BLaER1 treated with 17β-estradiol and CSF1 and Interleukin-3, amounts not matched to agents 10 nM and 100 nM (cell line): ENCODE data around the gene JAG1.

Experiments
- H3K27ac ChIP-seq, 11 experiments: shearing (Covaris generic); formaldehyde crosslinking; 2 replicates each; pipeline ENCODE4 v1.8.1; 2022
- H3K27me3 ChIP-seq, 11 experiments: shearing (Covaris generic); formaldehyde crosslinking; 2 replicates each; pipeline ENCODE4 v1.8.1; 2022
- H3K36me3 ChIP-seq, 11 experiments: shearing (Covaris generic); formaldehyde crosslinking; 2 replicates each; pipeline ENCODE4 v1.8.1; 2022
- H3K4me1 ChIP-seq, 10 experiments: shearing (Covaris generic); formaldehyde crosslinking; 2 replicates each; pipeline ENCODE4 v1.8.1; 2022
- H3K4me2 ChIP-seq, 11 experiments: shearing (Covaris generic); formaldehyde crosslinking; 2 replicates each; pipeline ENCODE4 v1.8.1; 2022
- H3K4me3 ChIP-seq, 10 experiments: shearing (Covaris generic); formaldehyde crosslinking; 2 replicates each; pipeline ENCODE4 v1.8.1; 2022
- H3K9ac ChIP-seq, 11 experiments: shearing (Covaris generic); formaldehyde crosslinking; 2 replicates each; pipeline ENCODE4 v1.8.1; 2022
- H3K9me3 ChIP-seq, 11 experiments: shearing (Covaris generic); formaldehyde crosslinking; replicated peaks in 1 of 11; 2 replicates each; pipeline ENCODE4 v1.8.1; 2022
- H4K20me1 ChIP-seq, 11 experiments: shearing (Covaris generic); formaldehyde crosslinking; 2 replicates each; pipeline ENCODE4 v1.8.1; 2022
- Cebpa-rat ChIP-seq, 11 experiments: shearing (Covaris generic); IDR thresholded peaks; 2 replicates each; pipeline ENCODE4 v1.8.1; 2022

The JAG1 gene

DNA sequence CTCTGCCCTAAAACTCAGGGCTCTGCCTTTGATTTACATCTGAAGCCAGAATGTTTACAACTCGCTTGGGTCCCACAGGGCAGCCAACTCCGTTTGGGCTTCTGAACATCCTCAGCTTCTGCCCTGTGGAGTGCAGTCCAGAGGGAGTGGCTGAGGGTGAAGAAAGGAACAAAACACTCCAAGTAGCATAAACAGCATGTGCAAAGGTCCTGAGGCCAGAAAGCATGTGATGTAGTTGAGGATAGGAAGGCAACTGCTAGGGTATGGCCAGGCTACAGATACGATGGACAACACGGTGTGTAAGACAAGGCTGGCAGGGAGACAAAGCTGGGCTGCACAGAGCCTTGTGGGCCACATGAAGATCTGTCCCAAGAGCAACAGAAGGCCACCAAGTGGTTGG lies 12.5 kb downstream of the JAG1 start:
- Histone ChIP-seq H3K27me3 (no peaks in the 10 kb centered on the region), H3K9ac (no peak overlapping the region), H3K36me3 (peaks cover 0 to 70% (median 27%) of the 10 kb centered on the region in 11 experiments; a peak in 12 of 22 replicates), H3K4me2 (no peak overlapping the region), H3K4me1 (peaks cover 0 to 17% (median 11%) of the 10 kb centered on the region in 10 experiments; a peak in 16 of 20 replicates), H3K4me3 (no peak overlapping the region), H3K27ac (no peak overlapping the region), H3K9me3 (no peaks in the 10 kb centered on the region), H4K20me1 (peaks cover 0 to 59% (median 6%) of the 10 kb centered on the region in 11 experiments; a peak in 7 of 22 replicates)
- no peak for TF ChIP-seq Cebpa-rat (IDR thresholded peaks at IDR 0.05)

DNA sequence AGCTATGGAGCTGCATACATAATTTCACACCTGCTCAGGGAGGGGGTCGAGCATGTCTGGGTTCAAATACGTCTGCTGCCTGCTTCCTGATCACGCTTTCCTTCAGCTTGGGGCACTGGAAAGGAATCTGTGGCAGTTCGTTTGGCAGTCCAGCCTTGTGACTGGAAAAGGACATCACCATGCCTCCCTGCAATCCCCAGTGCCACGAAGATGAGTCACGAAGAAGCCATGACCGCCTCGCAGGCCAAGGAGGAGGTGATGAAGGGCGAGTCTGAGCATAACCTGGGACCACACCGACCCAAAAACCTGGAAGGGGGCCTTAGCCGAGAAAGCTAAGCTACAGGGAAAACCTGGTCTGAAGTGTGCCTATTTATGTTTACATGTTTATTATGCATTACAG lies 13.1 kb downstream of the JAG1 start:
- H3K9ac ChIP-seq, result no peak overlapping the region

DNA sequence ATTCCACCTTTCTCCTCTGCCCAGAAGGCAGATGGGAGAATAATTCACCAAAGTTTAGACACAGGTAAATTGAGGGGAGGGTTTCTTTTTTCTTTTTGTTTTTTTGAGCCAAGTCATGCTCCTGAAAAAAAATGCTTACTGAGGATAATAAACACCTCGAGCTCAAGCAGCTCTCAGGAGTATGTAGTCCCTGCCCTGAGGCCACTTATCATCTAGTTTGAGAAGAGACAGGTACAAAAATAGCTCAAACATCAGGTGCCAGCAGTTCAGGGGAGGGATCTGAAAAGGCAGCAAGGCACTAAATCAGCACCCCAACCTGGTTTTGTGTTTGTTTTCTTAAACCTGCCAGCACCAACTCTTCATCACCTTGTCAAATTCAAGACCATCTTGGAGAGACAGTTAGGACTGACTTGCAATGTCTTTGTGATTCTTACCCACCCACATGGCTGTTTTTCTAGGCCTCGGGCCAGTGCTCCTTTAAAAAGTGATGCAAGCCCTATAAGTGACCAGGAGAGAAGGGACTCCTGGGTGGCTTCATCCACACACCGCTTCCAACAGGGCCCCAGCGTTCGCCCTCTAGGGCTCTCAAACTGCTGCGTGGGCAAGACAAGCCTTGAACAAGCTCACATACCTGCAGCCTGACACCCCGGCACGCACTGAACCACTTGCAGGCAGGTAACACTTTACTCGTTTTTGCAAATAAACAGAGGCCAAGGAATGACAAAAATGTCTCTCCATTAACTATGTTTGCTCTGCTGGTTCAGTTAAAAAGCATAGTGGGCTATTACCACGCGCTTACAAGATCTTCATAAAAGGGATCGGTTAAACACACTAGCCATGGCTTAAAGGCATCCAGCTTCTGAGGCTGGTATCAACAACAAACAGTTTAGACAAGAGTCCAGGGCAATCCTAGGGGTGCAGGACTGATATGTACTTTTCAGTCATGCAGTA lies 13.9 kb downstream of the JAG1 start:
- Histone ChIP-seq H3K4me1 (peaks cover 0 to 17% (median 11%) of the 10 kb centered on the region in 10 experiments; a peak in 16 of 20 replicates), H3K36me3 (peaks cover 0 to 78% (median 27%) of the 10 kb centered on the region in 11 experiments; a peak in 12 of 22 replicates), H3K27ac (no peak overlapping the region), H3K9me3 (no peaks in the 10 kb centered on the region), H3K4me2 (no peak overlapping the region), H4K20me1 (peaks cover 0 to 54% (median 5%) of the 10 kb centered on the region in 11 experiments; a peak in 6 of 22 replicates), H3K9ac (no peak overlapping the region), H3K27me3 (no peaks in the 10 kb centered on the region), H3K4me3 (no peak overlapping the region)
- TF ChIP-seq Cebpa-rat (IDR thresholded peaks at IDR 0.05), result no peak

More for the DNA sequence above, 13.1 kb downstream of the JAG1 start:
- Histone ChIP-seq H3K27ac (no peak overlapping the region), H3K4me1 (peaks cover 0 to 17% (median 11%) of the 10 kb centered on the region in 10 experiments; a peak in 16 of 20 replicates), H3K4me3 (no peak overlapping the region), H3K9me3 (no peaks in the 10 kb centered on the region), H3K27me3 (no peaks in the 10 kb centered on the region), H4K20me1 (peaks cover 0 to 59% (median 5%) of the 10 kb centered on the region in 11 experiments; a peak in 7 of 22 replicates), H3K36me3 (peaks cover 0 to 72% (median 27%) of the 10 kb centered on the region in 11 experiments; a peak in 12 of 22 replicates), H3K4me2 (no peak overlapping the region)
- no peak for TF ChIP-seq Cebpa-rat (IDR thresholded peaks at IDR 0.05)

DNA sequence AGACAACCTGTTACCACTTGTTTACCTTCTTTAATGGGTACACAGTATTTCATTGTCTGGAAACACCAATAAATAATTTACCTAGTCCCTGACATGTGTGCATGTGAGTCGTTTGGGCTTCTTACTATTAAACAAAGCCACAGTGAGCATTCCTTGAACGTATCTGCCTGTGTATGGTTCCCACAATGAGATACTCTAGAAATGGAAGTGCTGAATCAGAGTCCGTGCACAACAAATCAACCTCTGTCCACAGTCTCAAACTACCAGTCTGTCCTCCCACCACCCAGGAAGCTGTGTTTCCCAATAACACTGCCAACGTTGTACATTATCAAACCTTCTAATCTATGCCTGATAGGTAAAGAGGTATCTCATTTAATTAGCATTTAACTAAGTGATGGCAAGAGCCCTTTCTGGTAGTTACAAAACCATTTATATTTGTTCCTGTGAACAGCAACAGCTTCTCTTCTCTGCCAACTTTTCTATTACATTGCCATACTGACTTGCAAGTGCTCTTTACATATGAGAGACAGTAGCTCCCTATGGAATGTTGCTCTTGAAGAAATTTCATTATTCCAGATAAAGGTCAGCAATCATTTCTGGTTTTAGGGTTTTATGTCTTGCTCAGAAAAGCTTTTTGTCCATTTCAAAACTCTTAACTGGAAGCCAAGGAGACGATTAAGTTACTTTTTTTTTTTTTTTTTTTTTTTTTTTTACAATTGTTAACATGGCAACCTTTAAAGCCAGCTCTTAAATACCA lies 14.7 kb downstream of the JAG1 start:
- no peak overlapping the region for H3K4me2 ChIP-seq
- H3K9ac ChIP-seq, result no peak overlapping the region
- peaks cover 0 to 51% (median 3%) of the 10 kb centered on the region in 11 experiments; a peak in 5 of 22 replicates for H4K20me1 ChIP-seq
- peaks cover 0 to 84% (median 27%) of the 10 kb centered on the region in 11 experiments; a peak in 12 of 22 replicates for H3K36me3 ChIP-seq
- peaks cover 0 to 21% (median 12%) of the 10 kb centered on the region in 10 experiments; a peak in 17 of 20 replicates for H3K4me1 ChIP-seq
- H3K9me3 ChIP-seq, result no peaks in the 10 kb centered on the region
- H3K27me3 ChIP-seq, result no peaks in the 10 kb centered on the region
- H3K27ac ChIP-seq, result no peak overlapping the region
- TF ChIP-seq Cebpa-rat (IDR thresholded peaks at IDR 0.05), result no peak
- no peak overlapping the region for H3K4me3 ChIP-seq

DNA sequence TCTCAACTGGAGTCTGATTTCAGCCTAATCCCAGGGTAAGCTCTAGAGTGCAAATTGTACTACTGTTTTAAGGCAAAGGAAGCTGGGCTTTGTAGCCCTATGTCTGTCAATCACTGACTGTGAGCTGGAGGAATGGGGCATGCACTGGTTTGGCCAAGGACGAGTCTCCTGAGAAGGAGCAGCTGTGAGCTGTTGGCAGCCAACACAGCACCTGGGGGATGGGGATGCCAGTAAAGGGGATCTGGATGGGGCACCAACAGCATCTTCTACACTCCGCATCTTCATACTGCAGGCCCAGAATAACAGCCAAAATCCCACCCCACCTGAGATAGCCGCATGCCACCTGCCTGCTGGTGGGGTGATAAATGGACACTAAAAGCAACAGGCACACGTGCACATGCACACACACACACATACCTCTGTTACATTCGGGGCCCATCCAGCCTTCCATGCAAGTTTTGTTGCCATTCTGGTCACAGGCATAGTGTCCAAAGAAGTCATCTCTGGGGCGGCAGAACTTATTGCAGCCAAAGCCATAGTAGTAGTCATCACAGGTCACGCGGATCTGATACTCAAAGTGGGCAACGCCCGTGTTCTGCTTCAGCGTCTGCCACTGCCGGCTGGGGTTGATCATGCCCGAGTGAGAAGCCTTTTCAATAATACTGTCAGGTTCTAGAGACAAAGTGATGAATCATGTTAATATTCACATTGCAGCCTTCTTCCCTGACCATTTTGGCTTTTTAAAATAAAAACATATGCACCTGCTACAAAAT lies 15.6 kb downstream of the JAG1 start:
- no peak for TF ChIP-seq Cebpa-rat (IDR thresholded peaks at IDR 0.05)
- no peaks in the 10 kb centered on the region for H3K27me3 ChIP-seq
- peaks cover 0 to 20% (median 14%) of the 10 kb centered on the region in 10 experiments; a peak in 17 of 20 replicates for H3K4me1 ChIP-seq
- no peaks in the 10 kb centered on the region for H3K9me3 ChIP-seq
- H3K9ac ChIP-seq, result no peak overlapping the region
- H3K27ac ChIP-seq, result no peak overlapping the region
- H4K20me1 ChIP-seq, result peaks cover 0 to 44% (median 0%) of the 10 kb centered on the region in 11 experiments; a peak in 5 of 22 replicates
- H3K36me3 ChIP-seq, result peaks cover 0 to 79% (median 27%) of the 10 kb centered on the region in 11 experiments; a peak in 12 of 22 replicates
- no peak overlapping the region for H3K4me2 ChIP-seq
- no peak overlapping the region for H3K4me3 ChIP-seq

DNA sequence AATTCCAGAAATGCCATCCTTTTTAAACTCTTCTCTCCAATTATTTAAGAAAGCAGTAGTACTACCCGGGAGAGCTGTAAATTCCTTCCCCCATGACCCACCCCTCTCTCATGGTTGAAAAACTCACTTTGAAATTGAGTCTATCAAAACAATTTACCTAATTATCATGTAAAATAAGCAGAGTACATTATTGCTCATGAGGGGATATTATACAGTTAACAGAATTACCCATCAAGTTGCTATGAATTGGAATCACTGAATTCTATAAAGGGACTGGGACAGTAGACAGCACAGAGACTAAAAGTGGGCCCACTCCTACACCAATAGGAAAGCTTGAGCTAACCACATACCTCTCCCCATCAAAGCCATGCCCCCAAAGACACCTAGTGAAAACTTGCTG lies 16.3 kb downstream of the JAG1 start:
- H3K27ac ChIP-seq, result no peak overlapping the region
- no peak overlapping the region for H3K4me3 ChIP-seq
- peaks cover 0 to 12% (median 8%) of the 10 kb centered on the region in 10 experiments; a peak in 14 of 20 replicates for H3K4me1 ChIP-seq
- peaks cover 0 to 87% (median 27%) of the 10 kb centered on the region in 11 experiments; a peak in 12 of 22 replicates for H3K36me3 ChIP-seq
- no peak overlapping the region for H3K9ac ChIP-seq
- H3K4me2 ChIP-seq, result no peak overlapping the region
- peaks cover 0 to 43% (median 0%) of the 10 kb centered on the region in 11 experiments; a peak in 5 of 22 replicates for H4K20me1 ChIP-seq
- no peak for TF ChIP-seq Cebpa-rat (IDR thresholded peaks at IDR 0.05)
- no peaks in the 10 kb centered on the region for H3K27me3 ChIP-seq
- H3K9me3 ChIP-seq, result no peaks in the 10 kb centered on the region

DNA sequence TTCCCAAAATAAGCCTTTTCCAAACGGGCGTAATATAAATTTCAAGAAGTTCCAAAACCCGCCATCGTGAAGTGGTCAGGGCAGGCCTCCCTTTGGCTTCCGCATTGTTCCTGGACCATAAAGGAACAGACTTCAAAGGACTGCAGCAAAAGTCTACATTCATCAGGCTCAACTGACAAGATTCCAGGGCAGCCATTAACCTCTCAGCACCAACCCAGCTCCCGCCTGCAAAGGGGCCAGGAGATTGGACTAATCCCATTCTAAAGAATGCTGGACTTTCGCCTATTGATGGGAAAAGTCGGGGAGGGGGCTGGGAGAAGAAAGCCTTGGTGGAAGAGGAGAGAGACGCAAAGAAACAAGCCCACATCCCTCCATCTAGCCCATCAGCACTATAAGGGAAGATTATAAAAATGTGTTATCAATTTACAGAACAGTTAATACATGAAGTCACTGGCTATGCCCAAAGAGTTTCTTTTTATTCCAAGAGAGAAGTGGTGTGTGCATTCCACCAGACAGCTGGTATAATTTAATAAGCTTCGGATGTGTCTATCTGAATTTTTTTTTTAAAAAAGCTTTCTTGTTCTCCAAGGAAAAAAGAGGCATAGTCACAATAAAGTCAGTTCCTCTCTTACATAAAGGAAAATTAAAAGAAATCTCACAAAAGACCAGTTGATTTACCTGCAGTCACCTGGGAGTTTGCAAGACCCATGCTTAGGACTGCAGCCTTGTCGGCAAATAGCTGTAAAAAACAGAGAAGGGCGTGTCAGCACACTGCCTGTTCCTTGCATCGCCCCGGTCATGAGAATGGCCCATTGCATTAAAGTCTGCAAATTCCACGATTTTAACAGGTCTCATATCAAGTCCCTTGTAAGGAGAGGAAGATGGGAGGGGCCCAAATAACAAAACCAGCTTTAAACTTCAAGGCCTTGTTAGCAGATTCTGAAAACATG lies 17.8 kb downstream of the JAG1 start:
- Histone ChIP-seq H3K4me1 (peaks cover 4 to 15% (median 11%) of the 10 kb centered on the region in 10 experiments; a peak in 16 of 20 replicates), H3K27me3 (no peaks in the 10 kb centered on the region), H3K9me3 (no peaks in the 10 kb centered on the region), H3K4me2 (no peak overlapping the region), H4K20me1 (peaks cover 0 to 40% (median 4%) of the 10 kb centered on the region in 11 experiments; a peak in 6 of 22 replicates), H3K36me3 (peaks cover 0 to 89% (median 17%) of the 10 kb centered on the region in 11 experiments; a peak in 12 of 22 replicates), H3K9ac (no peak overlapping the region), H3K4me3 (no peak overlapping the region), H3K27ac (no peak overlapping the region)
- TF ChIP-seq Cebpa-rat (IDR thresholded peaks at IDR 0.05), result no peak
